Stimulated activated CD8-positive, alpha-beta memory T cell treated with anti-CD3 and anti-CD28 coated beads, Interleukin-4, amount 100 ng/mL, for 48 hours (primary cell): ENCODE results near the gene KRTAP12-3.
"Not testable (repeated sequence)": the region's sequence is repeated elsewhere in the genome, so short reads cannot be mapped to it uniquely, and the experiment has no call there.

Source experiments
- DNase-seq: peaks from one replicate; pipeline ENCODE4 v3.0.0-alpha.2; 2020

Gene KRTAP12-3

GRCh38 chr21:44657635-44658540 is at the start of gene KRTAP12-3:
Gene KRTAP12-3 (plus strand): TSS chr21:44657932. CDS start chr21:44657980, 48 bp downstream.
- DNase-seq: no peak

DNA sequence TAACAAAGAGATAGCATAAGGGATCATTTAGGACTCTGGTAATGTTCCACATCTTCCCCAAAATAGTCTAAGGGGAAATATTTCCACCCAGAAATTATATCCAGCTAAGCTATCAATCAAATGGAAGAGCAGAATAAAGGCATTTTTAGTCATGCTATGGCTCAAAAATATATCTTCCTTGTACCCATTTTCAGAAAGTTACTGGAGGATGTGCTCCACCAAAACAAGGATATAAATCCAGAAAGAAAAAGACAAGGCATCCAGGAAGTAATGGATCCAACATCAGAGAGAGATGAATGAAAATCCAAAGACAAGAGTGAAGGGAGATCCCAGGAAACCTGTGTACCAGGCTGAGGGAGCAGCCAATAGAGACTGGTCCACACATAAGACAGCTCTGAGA is 48.5 kb upstream of the KRTAP12-3 start:
- no peak for DNase-seq

DNA sequence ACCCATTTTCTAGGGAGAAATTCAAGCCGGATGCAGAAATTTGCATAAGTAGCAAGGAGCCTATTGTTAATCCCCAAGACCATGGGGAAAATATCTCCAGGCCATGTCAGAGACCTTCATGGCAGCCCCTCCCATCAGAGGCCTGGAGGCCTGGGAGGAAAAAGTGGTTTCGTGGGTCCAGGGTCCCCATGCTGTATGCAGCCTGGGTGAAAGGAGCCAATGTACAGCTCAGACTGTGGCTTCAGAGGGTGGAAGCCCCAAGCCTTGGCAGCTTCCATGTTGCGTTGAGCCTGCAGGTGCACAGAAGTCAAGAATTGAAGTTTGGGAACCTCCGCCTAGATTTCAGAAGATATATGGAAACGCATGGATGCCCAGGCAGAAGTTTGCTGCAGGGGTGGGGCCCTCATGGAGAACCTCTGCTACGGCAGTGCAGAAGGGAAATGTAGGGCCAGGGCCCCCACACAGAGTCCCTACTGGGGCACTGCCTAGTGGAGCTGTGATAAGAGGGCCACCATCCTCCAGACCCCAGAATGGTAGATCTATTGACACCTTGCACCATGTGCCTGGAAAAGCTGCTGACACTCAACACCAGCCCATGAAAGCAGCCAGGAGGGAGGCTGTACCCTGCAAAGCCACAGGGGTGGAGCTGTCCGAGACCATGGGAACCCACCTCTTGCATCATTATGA is 47.4 kb upstream of the KRTAP12-3 start:
- not testable (repeated sequence) for DNase-seq

- no peak for DNase-seq
Observed at GRCh38 chr21:44611551-44611950, 46.2 kb upstream of the KRTAP12-3 start.

GRCh38 chr21:44612029-44612486 is 45.7 kb upstream of the KRTAP12-3 start, which contains the start of gene KRTAP10-8:
Gene KRTAP10-8 (plus strand): TSS chr21:44612079. CDS start chr21:44612101, 22 bp downstream.
- no peak for DNase-seq

- DNase-seq: no peak
Observed at GRCh38 chr21:44612669-44613229, 45.0 kb upstream of the KRTAP12-3 start.

DNA sequence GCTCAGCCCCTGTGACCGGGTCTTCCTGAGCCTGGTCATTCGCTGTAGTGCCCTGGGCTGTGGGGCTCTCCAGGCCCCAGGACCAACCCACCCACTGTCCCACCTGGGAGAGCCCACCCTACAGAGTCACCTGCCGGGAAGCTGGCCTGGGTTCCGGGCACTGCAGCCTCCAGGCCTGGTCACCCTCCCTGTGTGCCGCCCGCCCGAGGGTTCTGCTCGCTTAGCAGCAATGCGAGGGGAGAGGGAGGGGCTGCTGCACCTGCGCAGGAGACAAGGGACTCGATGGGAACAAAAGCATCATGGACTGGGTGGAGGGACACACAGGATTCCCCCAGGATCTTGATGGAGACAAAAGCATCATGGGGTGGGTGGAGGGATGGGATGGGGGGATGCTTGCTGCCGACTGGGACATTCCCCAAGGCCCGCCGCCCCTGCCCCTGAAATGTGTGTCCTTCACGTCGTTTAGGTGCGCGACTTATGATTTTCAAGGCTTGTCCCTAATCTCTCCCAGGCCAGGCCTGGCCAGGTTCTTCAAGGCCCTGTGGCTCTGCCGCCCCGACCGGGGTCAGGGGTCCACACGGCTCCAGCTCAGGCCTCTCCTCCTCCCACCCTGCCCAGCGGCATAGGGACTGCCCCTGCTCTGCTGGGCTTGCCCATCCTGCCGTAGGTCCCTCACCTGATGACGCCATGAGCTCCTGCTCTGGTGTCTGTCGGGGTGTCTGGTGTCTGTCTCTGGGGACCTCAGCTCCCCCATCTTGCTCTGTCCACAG is 44.2 kb upstream of the KRTAP12-3 start:
- DNase-seq: no peak

- DNase-seq: no peak
Observed at GRCh38 chr21:44614161-44614631, 43.5 kb upstream of the KRTAP12-3 start.

GRCh38 chr21:44614961-44615391 is 42.8 kb upstream of the KRTAP12-3 start:
- no peak for DNase-seq

DNA sequence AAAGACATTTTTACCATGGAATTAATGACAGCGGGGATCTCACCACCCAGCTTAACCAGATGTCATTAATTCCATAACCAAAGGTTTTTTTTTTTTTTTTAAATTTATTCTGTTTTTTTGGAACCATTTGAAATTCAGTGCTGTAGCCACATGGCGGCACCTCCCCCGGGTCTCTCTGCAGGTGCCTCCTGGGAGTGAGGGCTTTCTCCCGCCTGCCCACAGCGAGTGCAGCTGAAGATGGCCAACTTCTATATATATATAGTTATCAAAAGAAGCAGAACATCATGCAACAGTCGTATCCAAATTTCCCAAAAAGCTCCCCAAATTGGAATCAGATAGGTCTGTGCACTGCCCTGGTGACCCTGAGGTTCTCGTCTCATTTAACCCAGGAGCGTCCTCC is 42.3 kb upstream of the KRTAP12-3 start:
- DNase-seq: no peak

GRCh38 chr21:44615911-44616590 is 41.7 kb upstream of the KRTAP12-3 start:
- no peak for DNase-seq

GRCh38 chr21:44616591-44616926 is 41.2 kb upstream of the KRTAP12-3 start:
- DNase-seq: no peak

DNA sequence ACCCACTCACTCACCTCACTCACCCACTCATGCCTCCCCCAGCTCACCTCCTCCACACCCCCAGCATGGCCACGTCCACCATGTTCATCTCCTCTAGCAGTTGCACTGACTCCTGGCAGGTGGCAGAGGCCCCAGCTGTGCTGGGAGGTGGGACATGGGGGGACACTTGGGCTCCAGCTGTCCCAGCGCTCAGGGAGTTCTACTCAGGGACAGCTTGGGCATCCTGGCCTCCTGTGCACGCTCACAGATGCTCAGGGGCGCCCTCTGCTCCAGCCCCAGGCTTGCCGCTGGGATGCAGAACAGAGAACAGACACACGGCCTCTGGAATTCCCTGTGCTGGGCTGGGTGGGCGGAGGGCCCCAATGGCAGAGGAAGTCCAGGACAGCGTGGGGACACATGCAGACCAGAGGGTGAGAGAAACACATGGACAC is 40.6 kb upstream of the KRTAP12-3 start:
- DNase-seq: no peak

DNA sequence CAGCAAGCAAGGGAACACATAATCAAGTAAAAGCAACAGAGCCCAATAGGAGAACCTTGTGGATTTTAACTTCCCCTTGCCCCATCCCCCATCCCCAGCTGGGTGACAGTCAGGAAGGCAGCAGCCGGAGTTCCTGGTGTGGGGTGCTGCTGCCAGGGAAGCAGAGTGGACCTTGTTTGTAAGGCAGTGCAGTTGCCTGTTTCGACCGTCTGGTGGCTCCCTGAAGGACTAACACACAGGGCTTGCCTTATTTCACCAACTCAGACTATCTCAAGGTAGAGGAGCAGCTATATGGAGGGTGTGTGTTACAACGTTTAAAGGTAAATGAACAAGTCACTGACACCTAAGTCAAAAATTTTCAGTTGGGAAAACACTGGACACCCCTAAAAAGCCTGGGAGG is 39.2 kb upstream of the KRTAP12-3 start:
- DNase-seq: no peak

- peak; percentile 54 for DNase-seq
Observed at GRCh38 chr21:44618909-44619308, 38.8 kb upstream of the KRTAP12-3 start.

- DNase-seq: no peak
Observed at GRCh38 chr21:44619886-44620285, 37.8 kb upstream of the KRTAP12-3 start.

DNA sequence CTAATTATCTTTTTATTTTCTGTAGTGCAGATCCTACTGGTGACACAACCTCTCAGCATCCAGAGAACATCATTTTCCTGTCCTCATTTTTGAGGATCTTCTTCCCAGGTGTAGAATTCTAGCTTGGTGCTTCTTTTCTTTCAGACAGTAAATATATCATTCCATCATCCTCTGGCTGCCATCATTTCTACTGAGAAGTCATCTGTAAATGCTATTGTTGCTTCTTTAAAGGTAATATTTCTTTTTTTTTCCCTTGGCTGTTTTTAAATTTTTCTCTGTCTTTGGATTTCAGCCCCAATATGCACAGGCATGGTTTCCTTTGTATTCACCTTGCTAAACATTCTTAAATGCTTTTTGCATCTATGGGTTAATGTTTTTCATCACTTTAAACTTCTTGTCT is 34.2 kb upstream of the KRTAP12-3 start:
- no peak for DNase-seq

GRCh38 chr21:44625756-44626155 is 32.0 kb upstream of the KRTAP12-3 start:
- no peak for DNase-seq

- no peak for DNase-seq
Observed at GRCh38 chr21:44626262-44626661, 31.5 kb upstream of the KRTAP12-3 start.

DNA sequence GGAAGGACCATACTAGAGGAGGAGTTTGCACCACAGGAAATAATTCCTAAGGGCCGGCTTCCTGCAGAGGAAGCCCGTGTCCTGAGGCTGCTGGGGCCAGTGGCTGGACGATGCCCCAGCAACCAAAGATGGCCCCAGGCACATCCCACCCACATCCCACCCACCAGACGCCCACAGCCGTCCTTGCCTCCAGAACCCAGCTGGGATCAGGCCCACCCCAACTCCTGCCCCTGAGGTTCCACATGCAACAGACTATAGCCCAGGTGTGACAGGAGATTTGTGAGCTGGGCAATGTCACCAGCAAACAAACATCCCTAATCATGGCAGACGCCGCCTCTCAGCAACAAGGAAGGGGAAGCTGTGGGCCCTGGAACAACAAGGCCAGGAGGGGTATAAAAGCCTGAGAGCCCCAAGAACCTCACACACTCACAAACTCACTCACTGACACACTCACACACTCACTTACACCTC is 31.0 kb upstream of the KRTAP12-3 start, which contains the start of gene KRTAP10-9:
KRTAP10-9 (plus strand) TSS at position 421 of the 471 bp plus-strand sequence. CDS start 79 bp downstream, outside the sequence.
- no peak for DNase-seq

- not testable (repeated sequence) for DNase-seq
Observed at GRCh38 chr21:44627181-44627822, 30.4 kb upstream of the KRTAP12-3 start.
